HG03175 (cell line): ENCODE data around the gene RMND5A.

Experiments used
- ATAC-seq: cut with Tn5 transposase; IDR thresholded peaks from one replicate; pipeline ENCODE4 v1.9.1; 2021; ENCODE audit warnings: mild to moderate bottlenecking, moderate library complexity; ENCODE audit not compliant: unreplicated experiment

RMND5A gene, protein sequence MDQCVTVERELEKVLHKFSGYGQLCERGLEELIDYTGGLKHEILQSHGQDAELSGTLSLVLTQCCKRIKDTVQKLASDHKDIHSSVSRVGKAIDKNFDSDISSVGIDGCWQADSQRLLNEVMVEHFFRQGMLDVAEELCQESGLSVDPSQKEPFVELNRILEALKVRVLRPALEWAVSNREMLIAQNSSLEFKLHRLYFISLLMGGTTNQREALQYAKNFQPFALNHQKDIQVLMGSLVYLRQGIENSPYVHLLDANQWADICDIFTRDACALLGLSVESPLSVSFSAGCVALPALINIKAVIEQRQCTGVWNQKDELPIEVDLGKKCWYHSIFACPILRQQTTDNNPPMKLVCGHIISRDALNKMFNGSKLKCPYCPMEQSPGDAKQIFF

DNA sequence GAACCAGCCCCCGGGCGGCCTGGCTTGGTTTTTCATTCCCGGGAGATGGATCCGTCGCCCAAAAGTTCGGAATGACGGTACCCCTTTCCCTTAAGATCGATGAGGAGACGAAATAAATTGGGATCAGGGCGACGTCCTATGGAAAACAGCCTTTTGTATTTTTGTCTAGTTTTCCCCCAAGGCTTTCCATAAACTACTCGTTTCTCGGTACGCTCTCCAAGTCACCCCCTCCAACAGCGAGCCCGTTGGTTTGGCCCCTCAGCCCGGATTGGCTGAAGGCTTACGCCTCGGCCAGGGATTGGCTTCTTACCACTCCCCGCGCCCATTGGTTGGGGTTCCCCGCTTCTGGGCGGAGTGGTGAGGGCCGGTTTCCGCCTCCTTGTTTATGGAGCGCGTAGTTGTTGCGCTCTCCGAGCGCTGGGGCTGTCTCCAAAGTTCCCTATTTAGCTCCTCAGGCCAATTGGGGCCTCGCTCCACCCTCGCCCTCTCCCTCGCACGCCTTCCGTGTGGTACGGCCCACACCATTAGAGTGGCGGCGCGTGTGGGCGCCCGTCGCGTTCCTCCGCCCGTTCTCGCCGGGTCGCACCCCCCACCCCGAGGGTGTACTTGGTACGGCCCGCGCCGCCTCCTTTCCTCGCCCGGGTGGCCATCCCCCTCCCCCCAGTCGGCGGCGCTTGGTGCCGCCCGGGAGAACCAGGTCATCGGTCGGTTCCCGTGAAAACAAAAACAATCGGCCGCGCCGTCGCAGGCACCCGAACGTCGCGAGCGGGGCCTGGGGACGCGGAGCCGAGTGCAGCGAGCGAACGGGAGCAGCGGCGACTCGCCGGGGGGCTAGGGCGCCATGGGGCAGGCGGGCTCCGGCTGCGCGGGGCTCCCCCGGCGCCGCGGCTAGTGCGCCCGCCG lies at the start of gene RMND5A:
RMND5A (plus strand) TSS at position 655 of the 903 bp plus-strand sequence. CDS start 377 bp downstream, outside the sequence.
- peak; percentile 87 for ATAC-seq

DNA sequence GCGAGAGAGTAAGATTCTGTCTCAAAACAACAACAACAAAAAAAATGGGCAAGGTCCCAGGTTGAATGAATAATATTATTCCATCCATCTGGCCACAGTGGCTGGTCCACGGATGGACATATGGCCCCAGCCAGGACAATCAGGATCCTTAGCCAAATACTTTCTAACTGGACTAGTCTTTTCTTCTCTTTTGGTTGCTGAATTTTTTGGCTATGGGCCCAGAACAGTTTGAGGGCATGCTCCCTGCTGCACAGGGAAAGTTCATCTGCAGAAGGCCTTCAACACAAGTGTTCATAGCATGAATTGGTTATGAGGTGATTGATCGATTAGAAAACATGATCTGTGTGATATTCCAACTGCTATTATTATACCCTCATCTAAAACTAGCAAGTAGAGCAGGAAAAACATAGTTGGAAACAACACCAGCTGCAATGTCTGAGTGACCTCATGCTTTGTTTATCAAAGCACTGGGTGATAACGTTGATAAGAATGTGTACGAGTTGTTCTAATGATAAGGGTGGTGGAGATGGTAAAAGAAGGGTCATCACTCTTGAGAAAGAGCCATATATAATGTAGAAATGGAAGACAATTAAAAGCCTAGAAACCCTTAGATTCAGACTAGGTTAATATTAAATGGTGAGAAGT lies 48.6 kb upstream of the RMND5A start:
- ATAC-seq = no peak

DNA sequence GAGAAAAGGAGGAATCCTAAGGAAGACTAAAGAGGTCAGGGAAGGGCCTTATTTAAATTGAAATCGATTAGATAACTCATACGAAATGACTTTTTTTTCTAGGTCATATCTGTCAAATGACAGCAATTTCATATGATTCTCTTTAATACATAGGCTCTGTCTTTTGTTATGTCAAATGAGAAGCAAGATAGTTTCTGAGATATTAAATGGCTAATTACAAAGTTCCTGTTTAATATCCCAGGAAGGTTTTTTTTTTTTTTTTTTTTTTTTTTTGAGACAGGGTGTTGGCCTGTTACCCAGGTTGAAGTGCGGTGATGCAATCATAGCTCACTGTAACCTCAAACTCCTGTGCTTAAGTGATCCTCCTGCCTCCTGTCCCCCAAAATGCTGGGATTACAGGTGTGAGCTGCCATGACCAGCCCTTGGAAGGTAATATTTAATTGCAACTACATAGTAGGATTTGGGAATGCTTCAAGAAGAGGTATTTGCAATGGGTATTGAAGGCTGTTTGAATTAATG lies 48.0 kb upstream of the RMND5A start:
- ATAC-seq = no peak

DNA sequence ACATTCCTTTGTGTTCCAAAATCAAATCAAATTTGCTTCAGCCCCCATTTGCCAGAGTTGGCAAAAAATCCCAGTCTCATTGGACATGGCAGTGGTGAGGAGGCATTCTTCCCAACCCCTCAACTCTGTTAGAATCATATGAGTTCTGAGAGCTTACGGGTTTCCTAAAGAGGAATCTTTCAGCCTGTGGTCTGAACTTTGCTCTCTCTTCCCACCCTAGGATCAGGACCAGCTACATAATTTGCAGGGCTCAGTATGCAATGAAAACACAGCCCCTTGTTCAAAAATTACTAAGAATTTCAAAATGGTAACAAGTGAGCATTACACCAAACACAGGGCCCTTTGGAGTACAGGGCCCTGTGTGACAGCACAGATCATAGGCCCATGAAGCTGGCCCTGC lies 47.1 kb upstream of the RMND5A start:
- no peak for ATAC-seq

DNA sequence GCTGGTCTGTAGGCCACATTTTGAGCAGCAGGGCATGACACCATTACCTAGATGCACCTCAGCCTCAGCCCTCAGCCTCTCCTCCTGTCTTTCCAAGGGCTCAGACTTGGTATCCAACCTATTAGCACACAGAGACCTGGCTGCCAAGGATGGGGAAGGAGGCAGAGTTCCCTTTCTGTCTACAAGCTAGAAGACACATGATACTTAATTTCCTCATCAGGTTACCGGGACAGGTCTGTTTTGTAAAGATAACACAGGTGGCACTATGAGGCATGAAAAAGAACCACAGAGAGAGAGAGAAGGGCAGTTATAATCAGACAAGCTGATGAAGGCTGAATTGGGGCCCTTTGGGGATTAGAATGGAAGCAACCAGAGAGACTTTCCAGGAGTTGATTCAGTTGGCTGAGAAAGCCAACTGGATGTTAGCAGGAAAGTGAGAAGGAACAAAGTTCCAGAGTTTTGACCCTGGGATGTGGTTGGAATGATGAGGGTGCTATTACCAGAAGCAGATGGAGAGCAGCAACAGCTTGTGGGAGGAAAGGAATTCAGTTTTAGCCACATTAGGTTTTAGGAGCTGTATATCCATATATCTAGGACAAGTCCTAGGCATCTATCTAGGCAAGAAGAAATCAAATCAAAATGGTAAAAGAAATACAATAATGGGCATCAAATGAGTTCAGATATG lies 46.0 kb upstream of the RMND5A start:
- no peak for ATAC-seq

DNA sequence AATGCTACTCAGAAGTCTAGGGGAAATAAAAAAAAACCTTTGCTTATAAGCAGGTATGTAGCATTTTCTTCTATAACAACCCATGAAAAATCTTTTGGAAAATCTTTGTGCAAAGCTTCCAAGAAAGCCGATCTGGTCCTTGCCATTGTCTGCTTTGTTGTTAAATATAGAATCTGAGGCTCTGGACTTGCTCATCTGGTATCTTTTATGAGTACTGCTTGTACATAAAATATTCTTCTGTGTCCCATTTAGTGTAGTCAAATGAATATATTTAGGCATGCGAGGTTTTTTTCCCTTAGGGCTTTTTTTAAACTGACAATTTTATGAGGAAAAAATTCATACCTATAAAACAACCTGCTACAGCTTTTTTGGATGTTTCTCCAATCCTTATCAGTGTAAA lies 45.0 kb upstream of the RMND5A start:
- no peak for ATAC-seq

DNA sequence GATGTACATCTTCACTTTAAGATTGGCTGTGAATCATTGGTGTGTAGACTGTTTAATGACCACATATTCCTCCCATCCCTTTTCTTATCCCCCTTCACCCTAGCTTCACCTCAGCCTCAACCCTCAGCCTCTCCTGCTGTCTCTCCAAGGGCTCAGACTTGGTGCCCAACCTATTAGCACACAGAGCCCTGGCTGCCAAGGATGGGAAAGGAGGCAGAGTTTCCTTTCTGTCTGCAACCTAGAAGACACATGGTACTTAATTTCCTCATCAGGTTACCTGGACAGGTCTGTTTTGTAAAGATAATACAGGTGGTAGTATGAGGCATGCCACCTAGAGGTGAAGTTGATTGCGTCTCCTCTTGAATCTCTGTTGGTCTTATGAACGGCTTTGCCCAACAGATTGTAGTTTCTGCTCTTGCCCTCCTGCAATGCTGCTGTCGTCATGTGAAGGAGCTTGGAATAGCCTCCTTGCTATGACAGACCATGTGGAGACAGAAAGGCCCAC lies 44.5 kb upstream of the RMND5A start:
- no peak for ATAC-seq

DNA sequence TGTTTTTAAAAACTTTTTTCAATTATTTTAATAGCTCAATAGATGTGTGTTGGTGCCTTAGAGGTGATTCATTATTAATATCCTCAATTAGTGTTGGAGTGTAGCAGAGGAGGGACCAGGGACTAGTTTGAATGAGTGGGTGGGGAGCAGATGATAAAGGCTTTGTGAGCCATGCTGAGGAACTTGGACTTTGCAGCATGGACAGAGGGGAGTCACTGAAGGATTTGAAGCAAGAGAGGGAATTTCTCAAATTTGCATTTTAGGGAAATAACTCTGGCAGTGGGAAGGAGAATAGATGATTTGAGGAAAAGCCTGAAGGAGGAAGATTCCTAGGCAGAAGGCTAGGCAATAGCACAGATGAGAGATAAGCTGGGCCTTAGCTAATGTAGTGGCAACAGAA lies 42.3 kb upstream of the RMND5A start:
- no peak for ATAC-seq

DNA sequence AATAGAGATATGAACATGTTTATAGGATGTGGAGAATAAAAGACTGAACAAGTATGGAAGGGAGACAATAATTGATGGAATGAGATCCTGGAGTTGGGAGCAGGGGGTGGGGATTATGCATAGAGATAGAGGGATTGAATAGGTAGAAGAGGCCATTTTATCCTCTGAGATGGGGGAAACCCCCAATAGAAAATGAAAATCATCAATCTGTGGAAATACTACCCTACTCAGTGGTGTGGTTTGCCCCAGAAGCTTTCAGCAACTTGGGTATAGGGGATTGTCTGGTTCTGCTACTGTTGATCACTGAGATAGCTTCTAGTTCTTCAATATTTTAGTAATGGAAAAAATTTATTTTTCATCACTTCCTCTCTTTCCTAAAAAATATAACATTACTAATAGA lies 41.1 kb upstream of the RMND5A start:
- no peak for ATAC-seq

DNA sequence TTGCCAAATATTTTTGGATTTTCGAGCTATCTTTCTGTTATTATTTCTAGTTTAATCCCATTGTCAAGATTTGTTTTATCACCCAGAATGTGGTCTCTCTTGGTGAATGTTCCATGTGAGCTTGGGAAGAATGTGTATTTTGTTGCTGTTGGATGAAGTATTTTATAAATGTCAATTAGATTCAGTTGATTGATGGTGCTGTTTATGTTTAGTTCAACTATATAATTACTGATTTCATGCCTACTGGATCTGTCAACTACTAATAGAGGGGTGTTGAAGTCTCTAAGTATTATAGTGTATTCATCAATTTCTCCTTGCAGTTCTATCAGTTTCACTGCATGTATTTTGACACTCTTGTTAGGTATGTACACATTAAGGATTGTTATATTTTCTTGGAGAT lies 34.7 kb upstream of the RMND5A start:
- no peak for ATAC-seq

DNA sequence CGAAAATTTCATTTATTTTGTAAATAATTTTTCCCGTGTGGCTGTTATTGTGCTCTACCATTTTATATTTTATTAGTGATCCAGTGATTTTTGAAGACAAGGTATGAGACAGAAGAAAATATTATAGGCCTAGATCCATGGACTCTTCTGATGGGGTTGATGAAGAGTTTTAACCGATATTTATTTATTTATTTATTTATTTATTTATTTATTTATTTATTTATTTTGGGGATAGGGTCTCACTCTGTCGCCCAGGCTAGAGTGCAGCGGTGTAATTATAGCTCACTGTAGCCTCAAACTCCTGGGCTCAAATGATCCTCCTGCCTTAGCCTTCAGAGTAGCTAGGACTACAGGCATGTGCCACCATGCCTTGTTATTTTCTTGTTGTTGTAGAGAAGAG lies 33.6 kb upstream of the RMND5A start:
- no peak for ATAC-seq

DNA sequence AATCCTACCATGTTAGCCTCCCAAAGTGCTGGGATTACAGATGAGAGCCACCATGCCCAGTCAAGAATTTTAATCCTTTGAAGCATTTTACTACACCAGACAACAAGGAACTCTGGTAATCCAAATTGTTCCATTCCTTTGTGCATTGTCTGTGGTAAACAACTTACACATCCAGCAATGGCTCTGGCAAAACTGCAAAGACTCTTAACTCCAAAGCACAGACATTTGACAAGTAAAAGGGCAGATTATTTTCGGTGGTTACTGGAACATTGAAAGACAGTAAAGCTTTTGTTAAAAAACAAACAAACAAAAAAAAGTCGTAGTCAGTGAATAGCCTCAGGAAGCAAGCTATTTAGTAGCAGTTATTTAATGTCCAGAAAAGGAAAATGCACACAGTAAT lies 33.2 kb upstream of the RMND5A start:
- no peak for ATAC-seq

DNA sequence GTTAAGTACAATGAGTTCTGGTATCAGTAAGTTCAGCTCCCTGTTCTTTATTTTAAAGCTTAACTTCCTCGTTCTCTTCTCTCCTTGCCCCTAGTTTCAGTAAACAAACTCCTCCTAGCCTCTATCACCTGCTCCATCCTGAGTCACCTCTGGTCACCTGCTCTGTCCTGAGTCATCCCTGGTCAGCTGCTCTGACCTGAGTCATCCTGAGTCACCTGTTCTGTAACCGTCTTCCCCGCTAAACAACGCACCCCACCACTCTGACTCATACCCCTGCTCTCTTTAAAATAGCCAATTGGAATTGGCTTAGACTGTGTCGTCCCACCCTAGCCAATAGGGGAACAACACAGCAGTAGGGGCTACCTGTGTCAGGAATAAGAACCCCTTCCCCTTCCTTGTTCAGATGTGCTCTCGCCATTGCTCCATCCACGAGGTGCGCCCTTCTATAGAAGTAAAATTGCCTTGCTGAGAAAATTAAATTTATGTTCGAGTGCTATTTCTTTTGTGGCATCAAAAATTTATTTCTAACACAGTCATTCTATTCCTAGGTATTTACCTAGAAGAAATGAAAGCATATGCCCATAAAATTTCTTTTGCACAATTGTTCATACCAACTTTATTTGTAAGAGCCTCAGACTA lies 24.9 kb upstream of the RMND5A start:
- no peak for ATAC-seq

DNA sequence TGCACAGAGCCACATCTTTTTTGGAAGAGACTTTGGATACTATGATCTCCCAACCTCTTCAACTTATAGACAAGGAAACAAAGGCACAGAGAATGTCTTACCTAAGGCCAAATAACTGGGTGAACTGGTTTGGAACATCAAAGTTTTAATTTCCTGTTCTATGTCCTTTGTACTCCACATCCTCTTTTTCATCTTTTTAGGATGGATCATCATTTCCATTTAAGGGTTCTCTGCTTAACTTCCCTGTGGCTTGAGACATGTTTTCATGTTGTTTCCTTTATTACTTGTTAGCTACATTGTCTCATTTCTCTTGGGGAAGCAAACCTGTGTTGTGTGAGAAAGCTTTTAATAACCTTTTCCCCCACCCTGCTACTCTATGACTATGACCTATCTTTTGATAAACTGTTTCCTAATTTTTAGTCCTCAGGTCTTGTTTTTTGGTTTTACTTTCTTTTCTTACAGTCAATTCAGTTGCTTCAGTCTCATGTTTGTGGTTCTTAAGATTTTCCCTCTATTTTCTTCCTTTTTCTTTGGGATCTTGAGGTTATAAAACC lies 22.5 kb upstream of the RMND5A start:
- no peak for ATAC-seq

DNA sequence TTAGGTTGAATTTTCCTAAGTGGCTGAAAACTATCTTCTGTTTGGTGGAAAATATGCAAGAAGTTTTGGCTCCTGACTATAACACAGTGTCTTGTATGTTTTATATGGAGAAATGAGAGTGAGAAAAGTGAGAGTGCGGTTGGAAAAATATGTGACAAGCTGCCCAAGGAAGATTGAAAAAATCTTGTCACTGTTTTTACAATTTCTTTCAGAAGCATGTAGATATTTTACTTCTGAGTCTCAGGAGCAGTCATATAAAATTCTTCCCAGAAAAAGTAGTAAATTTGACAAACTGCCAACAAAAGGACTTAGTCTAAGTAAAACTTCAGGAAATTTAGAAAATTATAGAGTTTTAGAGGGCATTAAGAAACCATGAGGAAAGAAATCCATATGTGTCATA lies 19.4 kb upstream of the RMND5A start:
- no peak for ATAC-seq

DNA sequence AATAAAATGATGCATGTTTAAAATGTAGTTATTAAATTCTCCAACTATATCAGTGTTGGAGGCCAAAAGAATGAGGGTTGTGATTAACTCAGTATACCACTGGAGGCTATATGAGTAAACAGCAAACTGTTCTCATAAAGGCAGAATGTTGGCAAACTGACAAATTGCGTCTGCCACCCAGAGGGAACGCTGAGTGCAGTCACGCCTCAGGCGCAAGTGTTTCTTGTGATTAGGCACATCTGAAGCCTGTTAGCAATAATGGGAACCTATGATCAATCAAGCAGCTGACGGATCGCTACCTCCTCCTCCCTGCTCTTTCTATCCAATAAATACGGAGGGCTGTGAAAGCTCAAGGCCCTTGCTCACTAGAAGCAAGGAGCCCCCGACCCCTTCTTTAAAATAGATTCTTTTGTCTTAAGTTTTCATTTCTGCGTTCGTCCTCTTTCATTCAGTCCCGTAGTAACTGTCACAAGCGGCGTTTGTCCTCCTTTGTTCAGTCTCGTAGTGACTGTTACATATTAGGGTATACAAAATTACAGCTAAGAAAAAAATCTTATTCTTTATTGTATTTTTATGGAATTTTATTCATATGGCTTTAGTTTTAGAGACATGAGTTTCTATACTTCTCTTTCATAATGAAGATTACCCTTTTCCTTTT lies 16.3 kb upstream of the RMND5A start:
- ATAC-seq = no peak

DNA sequence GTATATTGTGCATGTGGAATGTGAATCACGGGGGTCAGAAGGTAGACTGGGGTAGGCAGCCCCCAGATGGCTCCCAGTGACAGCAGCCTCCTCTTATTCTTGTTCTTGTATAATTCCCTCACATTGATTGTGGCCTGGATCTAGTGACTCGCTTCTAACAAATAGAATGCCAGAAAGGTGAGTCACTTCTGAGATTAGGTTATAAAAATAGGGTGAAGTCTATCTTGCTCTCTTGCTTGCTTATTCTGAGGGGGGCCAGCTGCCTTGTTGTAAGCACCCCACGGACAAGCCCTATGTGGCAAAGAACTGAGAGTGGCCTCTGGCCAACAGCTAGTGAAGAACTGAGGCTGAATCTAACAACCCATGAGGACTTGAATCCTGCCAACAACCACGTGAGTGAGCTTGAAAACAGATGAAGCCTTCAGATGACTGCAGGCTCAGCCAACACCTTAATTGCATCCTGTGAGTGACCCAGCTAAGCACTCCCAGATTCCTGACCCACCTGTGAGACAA lies 15.6 kb upstream of the RMND5A start:
- no peak for ATAC-seq

DNA sequence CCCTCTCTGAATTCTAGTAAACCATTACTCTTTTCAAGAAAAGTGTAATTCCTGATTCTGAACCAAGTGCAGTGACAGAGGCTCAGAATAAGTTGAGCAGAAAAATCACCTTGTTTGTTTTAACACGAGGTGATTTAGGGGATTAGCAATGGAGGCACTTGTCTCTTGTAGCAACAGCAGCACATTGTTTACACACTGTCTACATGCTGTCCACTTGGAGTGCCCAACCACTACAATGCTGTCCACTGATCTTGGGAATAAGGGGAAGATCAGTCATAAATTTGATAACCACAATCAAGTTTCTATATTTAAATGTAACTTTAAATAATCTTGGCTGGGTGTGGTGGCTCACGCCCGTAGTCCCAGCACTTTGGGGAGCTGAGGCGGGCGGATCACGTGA lies 13.9 kb upstream of the RMND5A start:
- no peak for ATAC-seq

DNA sequence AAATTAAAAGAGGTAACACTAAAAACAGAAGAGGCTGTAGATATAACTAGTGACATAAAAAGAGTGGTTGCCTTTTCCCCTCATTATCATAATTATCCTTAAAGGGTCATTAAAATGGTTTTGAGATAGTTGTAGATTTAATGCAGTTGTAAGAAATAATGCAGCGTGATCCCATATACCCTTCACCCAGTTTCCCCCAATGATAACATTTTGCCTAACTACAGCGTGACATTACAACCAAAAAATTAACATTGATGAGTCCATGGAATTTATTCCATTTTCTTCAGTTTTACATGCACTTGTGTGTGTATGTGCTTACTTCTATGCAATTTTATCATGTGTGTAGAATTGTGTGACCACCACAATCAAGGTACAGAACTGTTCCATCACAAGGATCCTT lies 13.2 kb upstream of the RMND5A start:
- no peak for ATAC-seq
